ENCODE measurements around the gene TERT.
A peak's percentile ranks its signal among the peaks of the same experiment; 100 is the strongest.

Gene TERT

DNA sequence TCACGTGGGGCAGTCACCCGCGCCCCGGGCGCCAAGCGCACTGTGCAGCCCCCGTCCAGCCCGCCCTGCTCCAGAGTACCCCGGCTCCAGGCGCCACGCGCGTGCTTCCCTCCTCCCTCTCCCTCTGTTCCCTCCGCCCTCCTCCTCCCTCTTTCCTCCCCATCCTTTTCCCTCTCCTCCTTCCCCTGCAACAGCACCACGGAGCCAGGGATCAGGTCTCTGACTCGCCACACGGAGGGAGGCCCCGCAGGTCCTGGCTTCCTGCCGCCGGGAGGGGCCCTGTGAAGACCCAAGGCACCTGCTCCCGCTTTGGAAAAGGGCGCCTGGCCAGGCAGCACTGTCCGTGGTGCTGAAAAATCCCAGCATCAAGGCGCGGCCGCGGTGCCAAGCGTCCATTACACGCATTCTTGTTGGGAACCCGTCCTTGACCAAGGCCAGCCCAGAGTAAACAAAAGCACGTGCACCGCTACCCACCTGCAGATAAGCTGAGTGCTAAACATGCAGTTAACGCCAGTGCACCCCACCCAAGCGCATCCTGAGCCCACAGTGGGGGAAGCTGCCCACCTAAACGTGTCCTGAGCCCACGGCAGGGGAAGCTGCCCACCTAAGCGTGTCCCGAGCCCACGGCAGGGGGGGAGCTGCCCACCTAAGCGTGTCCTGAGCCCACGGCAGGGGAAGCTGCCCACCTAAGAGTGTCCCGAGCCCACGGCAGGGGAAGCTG, 48.0 kb downstream of the TERT start (continued):
- TF ChIP-seq GLI2 (tag by site-specific recombination; IDR thresholded peaks at IDR 0.05; ENCODE audit: borderline replicate concordance, low read depth) (no peak), ZNF169 (tag by site-specific recombination; IDR thresholded peaks at IDR 0.05) (no peak), ZBTB1 (tag by site-specific recombination; IDR thresholded peaks at IDR 0.05) (no peak), ZNF184 (tag by site-specific recombination; IDR thresholded peaks at IDR 0.05) (no peak), ZNF624 (tag by site-specific recombination; IDR thresholded peaks at IDR 0.05) (no peak), ZNF560 (tag by site-specific recombination; IDR thresholded peaks at IDR 0.05; ENCODE audit: borderline replicate concordance) (no peak), ZFP3 (tag by site-specific recombination; IDR thresholded peaks at IDR 0.05; ENCODE audit: low read depth) (no peak), ZNF571 (tag by site-specific recombination; IDR thresholded peaks at IDR 0.05) (no peak), ZNF10 (tag by site-specific recombination; IDR thresholded peaks at IDR 0.05) (no peak), ZNF394 (tag by site-specific recombination; IDR thresholded peaks at IDR 0.05; ENCODE audit: borderline replicate concordance) (no peak), ZBTB17 (tag by site-specific recombination; IDR thresholded peaks at IDR 0.05) (no peak), OVOL3 (tag by site-specific recombination; IDR thresholded peaks at IDR 0.05) (no peak), TCF7L2 (IDR thresholded peaks at IDR 0.05; ENCODE audit: borderline replicate concordance, low read depth, low read length) (no peak), ZNF585B (tag by site-specific recombination; IDR thresholded peaks at IDR 0.05) (no peak), ZNF335 (tag by site-specific recombination; conservative IDR thresholded peaks at IDR 0.05) (peak; percentile 64), ZNF146 (tag by site-specific recombination; IDR thresholded peaks at IDR 0.05) (no peak)
- TF ChIP-seq, protein P1, sequence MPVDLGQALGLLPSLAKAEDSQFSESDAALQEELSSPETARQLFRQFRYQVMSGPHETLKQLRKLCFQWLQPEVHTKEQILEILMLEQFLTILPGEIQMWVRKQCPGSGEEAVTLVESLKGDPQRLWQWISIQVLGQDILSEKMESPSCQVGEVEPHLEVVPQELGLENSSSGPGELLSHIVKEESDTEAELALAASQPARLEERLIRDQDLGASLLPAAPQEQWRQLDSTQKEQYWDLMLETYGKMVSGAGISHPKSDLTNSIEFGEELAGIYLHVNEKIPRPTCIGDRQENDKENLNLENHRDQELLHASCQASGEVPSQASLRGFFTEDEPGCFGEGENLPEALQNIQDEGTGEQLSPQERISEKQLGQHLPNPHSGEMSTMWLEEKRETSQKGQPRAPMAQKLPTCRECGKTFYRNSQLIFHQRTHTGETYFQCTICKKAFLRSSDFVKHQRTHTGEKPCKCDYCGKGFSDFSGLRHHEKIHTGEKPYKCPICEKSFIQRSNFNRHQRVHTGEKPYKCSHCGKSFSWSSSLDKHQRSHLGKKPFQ (tag by site-specific recombination; IDR thresholded peaks at IDR 0.05), result no peak
- TF ChIP-seq, protein P2, sequence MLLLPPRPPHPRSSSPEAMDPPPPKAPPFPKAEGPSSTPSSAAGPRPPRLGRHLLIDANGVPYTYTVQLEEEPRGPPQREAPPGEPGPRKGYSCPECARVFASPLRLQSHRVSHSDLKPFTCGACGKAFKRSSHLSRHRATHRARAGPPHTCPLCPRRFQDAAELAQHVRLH (tag by site-specific recombination; IDR thresholded peaks at IDR 0.05), result no peak
- TF ChIP-seq, protein P3, sequence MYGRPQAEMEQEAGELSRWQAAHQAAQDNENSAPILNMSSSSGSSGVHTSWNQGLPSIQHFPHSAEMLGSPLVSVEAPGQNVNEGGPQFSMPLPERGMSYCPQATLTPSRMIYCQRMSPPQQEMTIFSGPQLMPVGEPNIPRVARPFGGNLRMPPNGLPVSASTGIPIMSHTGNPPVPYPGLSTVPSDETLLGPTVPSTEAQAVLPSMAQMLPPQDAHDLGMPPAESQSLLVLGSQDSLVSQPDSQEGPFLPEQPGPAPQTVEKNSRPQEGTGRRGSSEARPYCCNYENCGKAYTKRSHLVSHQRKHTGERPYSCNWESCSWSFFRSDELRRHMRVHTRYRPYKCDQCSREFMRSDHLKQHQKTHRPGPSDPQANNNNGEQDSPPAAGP (tag by site-specific recombination; IDR thresholded peaks at IDR 0.05), result peak; percentile 97
- TF ChIP-seq, protein P4, sequence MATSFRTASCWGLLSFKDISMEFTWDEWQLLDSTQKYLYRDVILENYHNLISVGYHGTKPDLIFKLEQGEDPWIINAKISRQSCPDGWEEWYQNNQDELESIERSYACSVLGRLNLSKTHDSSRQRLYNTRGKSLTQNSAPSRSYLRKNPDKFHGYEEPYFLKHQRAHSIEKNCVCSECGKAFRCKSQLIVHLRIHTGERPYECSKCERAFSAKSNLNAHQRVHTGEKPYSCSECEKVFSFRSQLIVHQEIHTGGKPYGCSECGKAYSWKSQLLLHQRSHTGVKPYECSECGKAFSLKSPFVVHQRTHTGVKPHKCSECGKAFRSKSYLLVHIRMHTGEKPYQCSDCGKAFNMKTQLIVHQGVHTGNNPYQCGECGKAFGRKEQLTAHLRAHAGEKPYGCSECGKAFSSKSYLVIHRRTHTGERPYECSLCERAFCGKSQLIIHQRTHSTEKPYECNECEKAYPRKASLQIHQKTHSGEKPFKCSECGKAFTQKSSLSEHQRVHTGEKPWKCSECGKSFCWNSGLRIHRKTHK (tag by site-specific recombination; IDR thresholded peaks at IDR 0.05), result no peak

DNA sequence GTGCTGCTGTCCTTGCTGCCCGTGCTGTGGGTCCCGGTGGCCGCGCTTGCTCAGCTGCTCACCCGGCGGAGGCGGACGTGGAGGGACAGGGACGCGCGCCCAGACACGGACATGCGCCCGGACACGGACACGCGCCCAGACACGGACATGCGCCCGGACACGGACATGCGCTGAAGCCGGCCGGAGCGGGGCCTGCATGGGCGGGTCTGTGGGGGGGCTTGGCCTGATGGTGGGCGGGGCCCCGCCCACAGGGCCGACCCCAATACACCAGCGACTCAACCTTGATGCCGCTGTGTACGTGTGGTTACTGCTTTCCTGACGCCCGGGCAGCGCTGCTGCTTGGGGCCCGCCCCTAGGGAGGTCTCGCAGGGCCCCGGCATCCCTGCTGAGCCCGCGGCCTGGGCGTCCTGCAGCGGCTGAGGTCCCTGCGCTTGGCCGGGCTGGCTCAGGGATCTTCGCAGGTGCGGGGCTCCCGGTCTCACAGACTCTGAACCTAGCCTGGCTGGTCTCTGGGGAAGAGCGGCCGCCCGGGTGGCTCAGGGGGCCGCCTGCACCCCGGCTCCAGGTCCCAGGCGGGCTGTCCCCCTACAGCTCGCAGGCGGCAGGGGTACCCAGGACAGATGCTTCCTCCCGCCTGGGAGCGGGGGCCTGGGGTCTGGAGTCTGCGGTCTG, 48.8 kb downstream of the TERT start:
- no peaks in the 10 kb centered on the region for H3K4me1 ChIP-seq (ENCODE audit: control insufficient read depth, insufficient read depth, low read length)
- TF ChIP-seq, protein P5, sequence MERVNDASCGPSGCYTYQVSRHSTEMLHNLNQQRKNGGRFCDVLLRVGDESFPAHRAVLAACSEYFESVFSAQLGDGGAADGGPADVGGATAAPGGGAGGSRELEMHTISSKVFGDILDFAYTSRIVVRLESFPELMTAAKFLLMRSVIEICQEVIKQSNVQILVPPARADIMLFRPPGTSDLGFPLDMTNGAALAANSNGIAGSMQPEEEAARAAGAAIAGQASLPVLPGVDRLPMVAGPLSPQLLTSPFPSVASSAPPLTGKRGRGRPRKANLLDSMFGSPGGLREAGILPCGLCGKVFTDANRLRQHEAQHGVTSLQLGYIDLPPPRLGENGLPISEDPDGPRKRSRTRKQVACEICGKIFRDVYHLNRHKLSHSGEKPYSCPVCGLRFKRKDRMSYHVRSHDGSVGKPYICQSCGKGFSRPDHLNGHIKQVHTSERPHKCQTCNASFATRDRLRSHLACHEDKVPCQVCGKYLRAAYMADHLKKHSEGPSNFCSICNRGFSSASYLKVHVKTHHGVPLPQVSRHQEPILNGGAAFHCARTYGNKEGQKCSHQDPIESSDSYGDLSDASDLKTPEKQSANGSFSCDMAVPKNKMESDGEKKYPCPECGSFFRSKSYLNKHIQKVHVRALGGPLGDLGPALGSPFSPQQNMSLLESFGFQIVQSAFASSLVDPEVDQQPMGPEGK (tag by site-specific recombination; IDR thresholded peaks at IDR 0.05), result no peak
- TF ChIP-seq ZSCAN23 (tag by site-specific recombination; IDR thresholded peaks at IDR 0.05), result no peak
- TF ChIP-seq HOXC10 (CRISPR knock-in tag; IDR thresholded peaks at IDR 0.05), result no peak
- TF ChIP-seq, protein P6, sequence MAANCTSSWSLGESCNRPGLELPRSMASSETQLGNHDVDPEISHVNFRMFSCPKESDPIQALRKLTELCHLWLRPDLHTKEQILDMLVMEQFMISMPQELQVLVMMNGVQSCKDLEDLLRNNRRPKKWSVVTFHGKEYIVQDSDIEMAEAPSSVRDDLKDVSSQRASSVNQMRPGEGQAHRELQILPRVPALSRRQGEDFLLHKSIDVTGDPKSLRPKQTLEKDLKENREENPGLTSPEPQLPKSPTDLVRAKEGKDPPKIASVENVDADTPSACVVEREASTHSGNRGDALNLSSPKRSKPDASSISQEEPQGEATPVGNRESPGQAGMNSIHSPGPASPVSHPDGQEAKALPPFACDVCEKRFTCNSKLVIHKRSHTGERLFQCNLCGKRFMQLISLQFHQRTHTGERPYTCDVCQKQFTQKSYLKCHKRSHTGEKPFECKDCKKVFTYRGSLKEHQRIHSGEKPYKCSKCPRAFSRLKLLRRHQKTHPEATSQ (tag by site-specific recombination; IDR thresholded peaks at IDR 0.05), result no peak
- TF ChIP-seq, protein P7, sequence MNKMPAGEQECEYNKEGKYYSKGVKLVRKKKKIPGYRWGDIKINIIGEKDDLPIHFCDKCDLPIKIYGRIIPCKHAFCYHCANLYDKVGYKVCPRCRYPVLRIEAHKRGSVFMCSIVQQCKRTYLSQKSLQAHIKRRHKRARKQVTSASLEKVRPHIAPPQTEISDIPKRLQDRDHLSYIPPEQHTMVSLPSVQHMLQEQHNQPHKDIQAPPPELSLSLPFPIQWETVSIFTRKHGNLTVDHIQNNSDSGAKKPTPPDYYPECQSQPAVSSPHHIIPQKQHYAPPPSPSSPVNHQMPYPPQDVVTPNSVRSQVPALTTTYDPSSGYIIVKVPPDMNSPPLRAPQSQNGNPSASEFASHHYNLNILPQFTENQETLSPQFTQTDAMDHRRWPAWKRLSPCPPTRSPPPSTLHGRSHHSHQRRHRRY (tag by site-specific recombination; IDR thresholded peaks at IDR 0.05), result no peak
- TF ChIP-seq ZNF184 (tag by site-specific recombination; IDR thresholded peaks at IDR 0.05), result no peak
- TF ChIP-seq ZNF391 (tag by site-specific recombination; IDR thresholded peaks at IDR 0.05; ENCODE audit: borderline replicate concordance, low read depth), result no peak
- TF ChIP-seq ZNF791 (tag by site-specific recombination; IDR thresholded peaks at IDR 0.05), result no peak
- TF ChIP-seq EGR2 (tag by site-specific recombination; IDR thresholded peaks at IDR 0.05; ENCODE audit: low read depth), result no peak
- ChIA-PET POLR2A (no interaction called here), CTCF (no interaction called here)
- H3K9me3 ChIP-seq (ENCODE audit: control insufficient read depth, insufficient read depth, low read depth, low read length), result no peaks in the 10 kb centered on the region
- H3K27ac ChIP-seq (ENCODE audit: extremely low read depth, low read depth, low read length), result no peak overlapping the region
- no peaks in the 10 kb centered on the region for H3K36me3 ChIP-seq (ENCODE audit: control insufficient read depth in 2 of 2, insufficient read depth in 1 of 2, low read length in 2 of 2)
- H3K4me3 ChIP-seq (ENCODE audit: low read depth, low read length), result no peak overlapping the region
